Cardiac septum (tissue), 1 donor: ENCODE data around the gene THAP3. TPM values are rescaled to one million over a fixed set of nuclear protein-coding genes. Genes with fewer than 3 reads are reported as not detected.
"Not testable (repeated sequence)": the region's sequence is repeated elsewhere in the genome, so short reads cannot be mapped to it uniquely, and the experiment has no call there.

ENCODE experiments used
- DNase-seq: peaks from one replicate; pipeline ENCODE4 v3.0.0-alpha.2; 2020; ENCODE audit warnings: low spot score
- intact Hi-C: fragments of 100-400 bp; cut with DNase I; formaldehyde crosslinking; loops from one replicate; pipeline ENCODE4 v1.14.0; 2022
- total RNA-seq: library from RNA; stranded (reverse); fragmentation: NEBNext Ultra II Directional; extraction: Animal tissue kit (Norgen Biotek cat#: 25700); gene quantifications from one replicate; pipeline ENCODE4 v1.2.1, GENCODE V29; 2021
- donor health status: DM: no; HTN: no; CAD: no.

Gene THAP3
- total RNA-seq, 1 donor from 2014 or later = 8.8 TPM

GRCh38 chr1:6653436-6654290 is 29.0 kb downstream of the THAP3 start:
- no peak for DNase-seq
- intact Hi-C loops = no loop called here

GRCh38 chr1:6657138-6657537 is 32.5 kb downstream of the THAP3 start:
- DNase-seq = no peak
- intact Hi-C loops = no loop called here

- intact Hi-C loops = no loop called here
- peak; percentile 44 for DNase-seq
These were observed 33.8 kb downstream of the THAP3 start for GRCh38 chr1:6658359-6659060.

GRCh38 chr1:6660415-6661049 is 35.9 kb downstream of the THAP3 start:
- DNase-seq = no peak
- intact Hi-C loops = no loop called here

- intact Hi-C loops, DNase-seq: not testable (repeated sequence)
These were observed 37.8 kb downstream of the THAP3 start for GRCh38 chr1:6662468-6662867.

- no peak for DNase-seq
- intact Hi-C loops = no loop called here
These were observed 42.0 kb downstream of the THAP3 start for GRCh38 chr1:6666696-6667095.

GRCh38 chr1:6667139-6667538 is 42.5 kb downstream of the THAP3 start:
- peak; percentile 75 for DNase-seq
- intact Hi-C loops = no loop called here

GRCh38 chr1:6668503-6668902 is 43.8 kb downstream of the THAP3 start:
- no peak for DNase-seq
- intact Hi-C loops = no loop called here

- intact Hi-C loops = no loop called here
- no peak for DNase-seq
These were observed 47.9 kb downstream of the THAP3 start for GRCh38 chr1:6672558-6672957.

- intact Hi-C loops = no loop called here
- DNase-seq = no peak
These were observed 49.2 kb downstream of the THAP3 start for GRCh38 chr1:6673816-6674398.

GRCh38 chr1:6674771-6675170 is 50.1 kb downstream of the THAP3 start:
- no peak for DNase-seq
- intact Hi-C loops = no loop called here

GRCh38 chr1:6675941-6676340 is 51.3 kb downstream of the THAP3 start:
- intact Hi-C loops = no loop called here

More at GRCh38 chr1:6675941-6676340, 51.3 kb downstream of the THAP3 start:
- no peak for DNase-seq

Other genes starting within 250 kb of the THAP3 start
- 13.8 TPM for gene ACOT7, start 231.1 kb upstream of the THAP3 start, total RNA-seq
- not detected for gene HES2, start 204.9 kb upstream of the THAP3 start, total RNA-seq
- gene ESPN, start 200.1 kb upstream of the THAP3 start, total RNA-seq = 0.32 TPM
- gene TNFRSF25, start 158.7 kb upstream of the THAP3 start, total RNA-seq = 8.5 TPM
- gene PLEKHG5, start 133.2 kb upstream of the THAP3 start, total RNA-seq = 14.9 TPM
- gene NOL9, start 70.4 kb upstream of the THAP3 start, total RNA-seq = 16.5 TPM
- not detected for gene TAS1R1, start 69.6 kb upstream of the THAP3 start, total RNA-seq
- gene ZBTB48, start 44.9 kb upstream of the THAP3 start, total RNA-seq = 10.7 TPM
- 33.1 TPM for gene KLHL21, start 22.0 kb upstream of the THAP3 start, total RNA-seq
- gene PHF13, start 11.1 kb upstream of the THAP3 start, total RNA-seq = 9.3 TPM
- 49.4 TPM for gene DNAJC11, start 76.9 kb downstream of the THAP3 start, total RNA-seq
- 114 TPM for gene CAMTA1, start 160.6 kb downstream of the THAP3 start, total RNA-seq